PFSK-1 (cell line): ENCODE results near the gene CLASP1.

Experiments used
- POLR2AphosphoS5 ChIP-seq: IDR thresholded peaks from 2 replicates; pipeline ENCODE4 v1.6.1; 2012; ENCODE audit warnings: low read depth, mild to moderate bottlenecking, control low read depth, low read length, moderate library complexity
- SIN3A ChIP-seq: IDR thresholded peaks from 2 replicates; pipeline ENCODE4 v1.6.1; 2012; ENCODE audit warnings: mild to moderate bottlenecking, low read length, moderate library complexity, borderline replicate concordance; ENCODE audit not compliant: insufficient read depth
- TAF1 ChIP-seq: IDR thresholded peaks from 2 replicates; pipeline ENCODE4 v1.6.1; 2012; ENCODE audit warnings: low read length, control low read depth, borderline replicate concordance; ENCODE audit not compliant: insufficient read depth

DNA sequence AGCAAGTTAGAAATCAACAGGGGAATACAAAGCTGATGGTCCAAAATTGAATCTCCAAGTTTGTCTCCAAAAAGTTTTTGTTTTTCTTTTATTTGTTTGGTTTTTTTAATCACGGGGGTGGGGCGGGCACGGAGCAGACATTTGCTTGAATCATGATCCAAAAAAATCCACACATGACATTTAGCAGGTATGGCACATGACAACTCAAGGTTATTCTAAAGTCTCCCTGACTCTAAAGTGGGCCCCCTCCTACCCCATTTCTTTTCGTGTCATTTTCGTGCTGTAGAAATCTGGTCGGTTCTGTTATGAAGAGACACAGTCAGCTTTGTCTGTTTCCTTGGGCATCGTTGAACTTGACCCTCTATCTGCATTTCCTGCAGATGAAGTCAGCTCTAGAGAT is 104.0 kb downstream of the CLASP1 start:
- no peak for TF ChIP-seq POLR2AphosphoS5
- no peak for TF ChIP-seq TAF1
- TF ChIP-seq SIN3A = no peak
